H1 (cell line): ENCODE data around the gene METRN.

Source experiments
- EZH2 ChIP-seq: fragments of 200-600 bp; sonication (generic); IDR thresholded peaks from 2 replicates; pipeline ENCODE4 v1.7.1; 2012; ENCODE audit warnings: low read depth, mild to moderate bottlenecking, moderate library complexity, low read length, inconsistent platforms; ENCODE audit not compliant: severe bottlenecking
- SUZ12 ChIP-seq: fragments of 200-600 bp; sonication (generic); IDR thresholded peaks from 2 replicates; pipeline ENCODE4 v1.6.1; 2012; ENCODE audit warnings: mild to moderate bottlenecking, inconsistent platforms, low read length, moderate library complexity, mixed read lengths
- TF ChIP-seq, protein P1 (sequence below): IDR thresholded peaks from 2 replicates; pipeline ENCODE4 v1.6.1; 2011; ENCODE audit warnings: low read depth, mild to moderate bottlenecking, low read length; ENCODE audit not compliant: insufficient read depth
- TF ChIP-seq, protein P2 (sequence below), 3 experiments: IDR thresholded peaks; 1 replicate in 2 of 3; 2 replicates in 1 of 3; pipeline versions ENCODE4 v1.5.1 to v1.6.1; 2011; ENCODE audit warnings: low read length in 3 of 3, mild to moderate bottlenecking in 3 of 3, inconsistent platforms in 2 of 3, low read depth in 1 of 3, moderate library complexity in 1 of 3; ENCODE audit not compliant: insufficient read depth in 1 of 3; ENCODE audit errors: control extremely low read depth in 1 of 3

DNA sequence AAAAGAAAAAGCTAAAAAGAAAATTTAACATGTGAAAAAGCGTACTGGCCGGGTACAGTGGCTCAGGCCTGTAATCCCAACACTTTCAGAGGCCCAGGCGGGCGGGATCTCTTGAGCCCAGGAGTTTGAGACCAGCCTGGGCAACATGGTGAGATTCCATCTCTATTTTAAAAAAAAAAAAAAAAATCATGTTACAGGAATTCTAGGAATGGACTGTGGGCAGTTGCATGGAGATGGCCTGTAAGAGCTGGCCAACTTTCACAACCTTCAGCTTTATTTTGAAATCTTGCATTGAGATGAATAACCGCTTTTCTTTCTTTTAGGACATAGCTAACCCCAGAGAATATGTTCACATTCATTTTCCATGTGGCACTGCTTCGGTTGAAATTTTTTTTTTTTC, 34.1 kb downstream of the METRN start:
- TF ChIP-seq EZH2 (no peak), SUZ12 (no peak)
- TF ChIP-seq, protein P1, sequence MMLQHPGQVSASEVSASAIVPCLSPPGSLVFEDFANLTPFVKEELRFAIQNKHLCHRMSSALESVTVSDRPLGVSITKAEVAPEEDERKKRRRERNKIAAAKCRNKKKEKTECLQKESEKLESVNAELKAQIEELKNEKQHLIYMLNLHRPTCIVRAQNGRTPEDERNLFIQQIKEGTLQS = no peak
- TF ChIP-seq, protein P2, sequence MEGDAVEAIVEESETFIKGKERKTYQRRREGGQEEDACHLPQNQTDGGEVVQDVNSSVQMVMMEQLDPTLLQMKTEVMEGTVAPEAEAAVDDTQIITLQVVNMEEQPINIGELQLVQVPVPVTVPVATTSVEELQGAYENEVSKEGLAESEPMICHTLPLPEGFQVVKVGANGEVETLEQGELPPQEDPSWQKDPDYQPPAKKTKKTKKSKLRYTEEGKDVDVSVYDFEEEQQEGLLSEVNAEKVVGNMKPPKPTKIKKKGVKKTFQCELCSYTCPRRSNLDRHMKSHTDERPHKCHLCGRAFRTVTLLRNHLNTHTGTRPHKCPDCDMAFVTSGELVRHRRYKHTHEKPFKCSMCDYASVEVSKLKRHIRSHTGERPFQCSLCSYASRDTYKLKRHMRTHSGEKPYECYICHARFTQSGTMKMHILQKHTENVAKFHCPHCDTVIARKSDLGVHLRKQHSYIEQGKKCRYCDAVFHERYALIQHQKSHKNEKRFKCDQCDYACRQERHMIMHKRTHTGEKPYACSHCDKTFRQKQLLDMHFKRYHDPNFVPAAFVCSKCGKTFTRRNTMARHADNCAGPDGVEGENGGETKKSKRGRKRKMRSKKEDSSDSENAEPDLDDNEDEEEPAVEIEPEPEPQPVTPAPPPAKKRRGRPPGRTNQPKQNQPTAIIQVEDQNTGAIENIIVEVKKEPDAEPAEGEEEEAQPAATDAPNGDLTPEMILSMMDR (IDR thresholded peaks at IDR 0.05; ENCODE audit: control extremely low read depth in 1 of 3, insufficient read depth in 1 of 3, low read depth in 1 of 3, low read length in 3 of 3) = no peak
